DOHH2 (cell line): Measurements from ENCODE around the gene CDH1.
"Not testable (repeated sequence)": the region's sequence is repeated elsewhere in the genome, so short reads cannot be mapped to it uniquely, and the experiment has no call there.

Source experiments
- H3F3A ChIP-seq: fragments of 200-600 bp; sonication (generic), shearing (Covaris generic); 2 replicates; pipeline ENCODE4 v1.6.0; 2016; ENCODE audit warnings: antibody characterized with exemption, mild to moderate bottlenecking; ENCODE audit not compliant: control insufficient read depth, insufficient read depth
- H3K27ac ChIP-seq: fragments of 200-600 bp; sonication (generic); 2 replicates; pipeline ENCODE4 v1.5.1; 2014; ENCODE audit warnings: low read depth, mild to moderate bottlenecking, low read length, moderate library complexity
- H3K27me3 ChIP-seq: fragments of 200-600 bp; sonication (generic); 2 replicates; pipeline ENCODE4 v1.6.1; 2014; ENCODE audit warnings: mild to moderate bottlenecking, low read length, mixed read lengths; ENCODE audit not compliant: control insufficient read depth
- H3K36me3 ChIP-seq: fragments of 200-600 bp; sonication (generic); 2 replicates; pipeline ENCODE4 v1.6.1; 2014; ENCODE audit warnings: mild to moderate bottlenecking, low read length, moderate library complexity, mixed read lengths; ENCODE audit not compliant: control insufficient read depth
- H3K4me1 ChIP-seq: fragments of 200-600 bp; sonication (generic); 2 replicates; pipeline ENCODE4 v1.6.1; 2014; ENCODE audit warnings: mild to moderate bottlenecking, low read length, mixed read lengths; ENCODE audit not compliant: control insufficient read depth
- H3K4me2 ChIP-seq: fragments of 200-600 bp; sonication (generic); 2 replicates; pipeline ENCODE4 v1.6.0; 2014; ENCODE audit warnings: mild to moderate bottlenecking, low read length, moderate library complexity
- H3K4me3 ChIP-seq: fragments of 200-600 bp; sonication (generic); 2 replicates; pipeline ENCODE4 v1.5.1; 2014; ENCODE audit warnings: mild to moderate bottlenecking, low read length, mixed read lengths
- H3K79me2 ChIP-seq: fragments of 200-600 bp; sonication (generic); 2 replicates; pipeline ENCODE4 v1.6.1; 2014; ENCODE audit warnings: mild to moderate bottlenecking, low read length, mixed read lengths; ENCODE audit not compliant: control insufficient read depth
- H3K9me2 ChIP-seq: fragments of 200-600 bp; sonication (generic); replicated peaks from 2 replicates; pipeline ENCODE4 v1.6.1; 2014; ENCODE audit warnings: mild to moderate bottlenecking, low read length, mixed read lengths; ENCODE audit not compliant: control insufficient read depth
- H3K9me3 ChIP-seq: fragments of 200-600 bp; sonication (generic); 2 replicates; pipeline ENCODE4 v1.6.1; 2014; ENCODE audit warnings: antibody characterized with exemption, low read length, mixed read lengths; ENCODE audit not compliant: control insufficient read depth, insufficient read depth
- H4K20me1 ChIP-seq: fragments of 200-600 bp; sonication (generic); 2 replicates; pipeline ENCODE4 v1.6.0; 2014; ENCODE audit warnings: low read depth, mild to moderate bottlenecking, antibody characterized with exemption, low read length, moderate library complexity; ENCODE audit not compliant: control insufficient read depth, insufficient read depth
- CTCF ChIP-seq: fragments of 200-600 bp; sonication (generic); IDR thresholded peaks from one replicate; pipeline ENCODE4 v1.5.1; 2014; ENCODE audit warnings: antibody characterized with exemption, mild to moderate bottlenecking, low read depth, low read length; ENCODE audit not compliant: poor library complexity, severe bottlenecking
- EZH2phosphoT487 ChIP-seq: fragments of 200-600 bp; sonication (generic); IDR thresholded peaks from 2 replicates; pipeline ENCODE4 v1.6.1; 2017; ENCODE audit warnings: borderline replicate concordance, mild to moderate bottlenecking, antibody characterized with exemption, low read length, moderate library complexity, mixed read lengths

CDH1 gene

GRCh38 chr16:68839831-68840230, 102.7 kb downstream of the CDH1 start:
- no peaks in the 10 kb centered on the region for H4K20me1 ChIP-seq
- H3K36me3 ChIP-seq = peaks cover 2% of the 10 kb centered on the region; the same call in 1 of the 2 replicates
- H3K4me3 ChIP-seq = no peak overlapping the region
- no peaks in the 10 kb centered on the region for H3F3A ChIP-seq
- H3K27me3 ChIP-seq = no peaks in the 10 kb centered on the region
- H3K9me2 ChIP-seq = no peaks in the 10 kb centered on the region
- TF ChIP-seq EZH2phosphoT487 = no peak
- TF ChIP-seq CTCF = no peak
- H3K79me2 ChIP-seq = peaks cover 12% of the 10 kb centered on the region
- H3K4me2 ChIP-seq = no peak overlapping the region
- no peaks in the 10 kb centered on the region for H3K9me3 ChIP-seq
- H3K27ac ChIP-seq = no peak overlapping the region
- H3K4me1 ChIP-seq = peaks cover 10% of the 10 kb centered on the region

- H3K36me3 ChIP-seq, H3K9me2 ChIP-seq, H4K20me1 ChIP-seq, H3K27me3 ChIP-seq, H3K27ac ChIP-seq, H3K9me3 ChIP-seq, H3F3A ChIP-seq: not testable (repeated sequence)
- H3K4me2 ChIP-seq = peak overlapping the region; percentile 83
- peak overlapping the region; percentile 80 for H3K4me3 ChIP-seq
- peaks cover 14% of the 10 kb centered on the region for H3K4me1 ChIP-seq
- peaks cover 33% of the 10 kb centered on the region for H3K79me2 ChIP-seq
Observed at GRCh38 chr16:68842964-68843481, 105.9 kb downstream of the CDH1 start.

- peak within 1 kb of the TSS; percentile 80 for H3K4me3 ChIP-seq
- H3K9me3 ChIP-seq = no peaks in the 10 kb centered on the region
- peak within 1 kb of the TSS; percentile 83 for H3K4me2 ChIP-seq
- no peaks in the 10 kb centered on the region for H3K27me3 ChIP-seq
- peaks cover 7% of the 10 kb centered on the region; the same call in 1 of the 2 replicates for H3K36me3 ChIP-seq
- no peaks in the 10 kb centered on the region for H3F3A ChIP-seq
- H3K4me1 ChIP-seq = peaks cover 14% of the 10 kb centered on the region
- H3K27ac ChIP-seq = peak within 1 kb of the TSS; percentile 49
- H3K9me2 ChIP-seq = no peaks in the 10 kb centered on the region
- no peaks in the 10 kb centered on the region for H4K20me1 ChIP-seq
- peak; percentile 90 for TF ChIP-seq CTCF
- no peak for TF ChIP-seq EZH2phosphoT487
- H3K79me2 ChIP-seq = peaks cover 35% of the 10 kb centered on the region
Observed at GRCh38 chr16:68843482-68844210, 106.6 kb downstream of the CDH1 start, which contains the start of gene TANGO6. TANGO6 (plus strand) TSS chr16:68843531; CDS start chr16:68843618, 87 bp downstream.

GRCh38 chr16:68844211-68844564, 107.1 kb downstream of the CDH1 start:
- TF ChIP-seq EZH2phosphoT487 (no peak), CTCF (peak; percentile 39)

More at GRCh38 chr16:68844211-68844564, 107.1 kb downstream of the CDH1 start:
- Histone ChIP-seq H4K20me1 (no peaks in the 10 kb centered on the region), H3K36me3 (peaks cover 7% of the 10 kb centered on the region; the same call in 1 of the 2 replicates), H3F3A (no peaks in the 10 kb centered on the region), H3K79me2 (peaks cover 40% of the 10 kb centered on the region), H3K9me2 (no peaks in the 10 kb centered on the region), H3K4me1 (peaks cover 14% of the 10 kb centered on the region), H3K9me3 (no peaks in the 10 kb centered on the region), H3K27ac (peak overlapping the region; percentile 49), H3K27me3 (no peaks in the 10 kb centered on the region), H3K4me3 (peak overlapping the region; percentile 80), H3K4me2 (peak overlapping the region; percentile 83)
